ENCODE data around the gene IMMP2L. TPM values are rescaled to one million over a fixed set of nuclear protein-coding genes. Genes with fewer than 3 reads are reported as not detected.

IMMP2L gene
- total and polyA plus RNA-seq, 2 of the 13 experiments (the other 11 are each of a cell fraction or from before 2014, with no cell fraction given) = 7.8 to 16.9 TPM

GRCh38 chr7:110947408-110947807, 614.9 kb downstream of the IMMP2L start (continued):
- TF ChIP-seq ZBTB40 (IDR thresholded peaks at IDR 0.05) = no peak
- no peak for TF ChIP-seq ZBTB40 (CRISPR knock-in tag; IDR thresholded peaks at IDR 0.05)
- TF ChIP-seq PHF20 (CRISPR knock-in tag; IDR thresholded peaks at IDR 0.05) = no peak
- no peak for TF ChIP-seq ZNF567 (CRISPR knock-in tag; IDR thresholded peaks at IDR 0.05; ENCODE audit: borderline replicate concordance)
- TF ChIP-seq ZNF431 (CRISPR knock-in tag; IDR thresholded peaks at IDR 0.05; ENCODE audit: borderline replicate concordance, low read depth) = no peak
- TF ChIP-seq ZBTB2 (CRISPR knock-in tag; IDR thresholded peaks at IDR 0.05; ENCODE audit: low read depth) = no peak
- no peak for TF ChIP-seq ARID3A (IDR thresholded peaks at IDR 0.05; ENCODE audit: low read depth, low read length)
- no peak for TF ChIP-seq SMYD3 (CRISPR knock-in tag; IDR thresholded peaks at IDR 0.05)
- no peak for TF ChIP-seq TBL1XR1 (IDR thresholded peaks at IDR 0.05; ENCODE audit: borderline replicate concordance, low read length, partially characterized antibody)
- TF ChIP-seq YY1 (IDR thresholded peaks at IDR 0.05; ENCODE audit: insufficient read depth, insufficient replicate concordance, low read depth, low read length) = no peak
- no peak for TF ChIP-seq ZNF564 (CRISPR knock-in tag; IDR thresholded peaks at IDR 0.05)
- no peak for TF ChIP-seq ZNF546 (CRISPR knock-in tag; conservative IDR thresholded peaks at IDR 0.05)
- no peak for TF ChIP-seq NRL (CRISPR knock-in tag; IDR thresholded peaks at IDR 0.05; ENCODE audit: borderline replicate concordance)
- no peak for TF ChIP-seq CENPX (CRISPR knock-in tag; IDR thresholded peaks at IDR 0.05)

Data from HepG2 (cell line).